Gastroesophageal sphincter (tissue), 4 donors: ENCODE data around the gene NUP160. TPM values are rescaled to one million over a fixed set of nuclear protein-coding genes. Genes with fewer than 3 reads are reported as not detected.

Experiments
- ATAC-seq: fragments of 150-250 bp; one replicate; pipeline ENCODE4 v1.9.1; 2016; ENCODE audit warnings: mild to moderate bottlenecking, moderate library complexity
- H3K27ac ChIP-seq, 4 donors: fragments of 200-600 bp; sonication (generic) in 3 of 4; 1 replicate in 3 of 4; 2 replicates in 1 of 4; pipeline ENCODE4 v1.5.1; 2016 to 2019
- H3K27me3 ChIP-seq: fragments of 200-600 bp; sonication (generic); one replicate; pipeline ENCODE4 v1.5.1; 2019
- H3K36me3 ChIP-seq, 2 donors: fragments of 200-600 bp; sonication (generic); one replicate each; pipeline ENCODE4 v1.5.1; 2019; ENCODE audit warnings: control low read depth in 1 of 2
- H3K4me1 ChIP-seq, 3 donors: fragments of 200-600 bp; sonication (generic); 1 replicate in 2 of 3; 2 replicates in 1 of 3; pipeline ENCODE4 v1.5.1; 2016 to 2019; ENCODE audit warnings: control low read depth in 2 of 3
- H3K4me3 ChIP-seq, 2 donors: fragments of 200-600 bp; sonication (generic); one replicate each; pipeline ENCODE4 v1.5.1; 2019; ENCODE audit warnings: mild to moderate bottlenecking in 1 of 2, moderate library complexity in 1 of 2
- H3K9me3 ChIP-seq, 3 donors: fragments of 200-600 bp; sonication (generic); one replicate each; pipeline ENCODE4 v1.5.1; 2017 to 2019; ENCODE audit warnings: control low read depth in 2 of 3
- CTCF ChIP-seq, 4 experiments: fragments of 200-600 bp in 2 of 4; fragments of 450-650 bp in 2 of 4; sonication (generic) in 1 of 4; IDR thresholded peaks; one replicate each; pipeline ENCODE4 v1.5.1; 2017 to 2019; ENCODE audit warnings: antibody characterized with exemption in 4 of 4, mild to moderate bottlenecking in 2 of 4, moderate library complexity in 2 of 4
- EP300 ChIP-seq: sonication (generic); formaldehyde crosslinking; IDR thresholded peaks from one replicate; pipeline ENCODE4 v1.6.1; 2017; ENCODE audit warnings: antibody characterized with exemption, mild to moderate bottlenecking
- POLR2A ChIP-seq, 2 donors: fragments of 450-650 bp; IDR thresholded peaks; one replicate each; pipeline ENCODE4 v1.6.1; 2017; ENCODE audit warnings: antibody characterized with exemption in 2 of 2, mild to moderate bottlenecking in 2 of 2, moderate library complexity in 1 of 2
- POLR2AphosphoS5 ChIP-seq: sonication (generic); formaldehyde crosslinking; IDR thresholded peaks from one replicate; pipeline ENCODE4 v1.6.1; 2017; ENCODE audit warnings: antibody characterized with exemption
- WGBS, 2 donors: methylation state at CpG; one replicate each; pipeline ENCODE4 v1.1.5; 2018; ENCODE audit warnings: low coverage in 1 of 2; 5-methylcytosine and 5-hydroxymethylcytosine counted together
- total RNA-seq, 4 donors: library from RNA; depleted of rRNA; stranded (reverse); fragments of >200 nt; gene quantifications; one replicate each; pipeline ENCODE4 v1.1.0, GENCODE V29; 2016

Gene NUP160
- total RNA-seq, 4 donors from 2014 or later, result 15.7 to 34.2 (median 22.9) TPM

DNA sequence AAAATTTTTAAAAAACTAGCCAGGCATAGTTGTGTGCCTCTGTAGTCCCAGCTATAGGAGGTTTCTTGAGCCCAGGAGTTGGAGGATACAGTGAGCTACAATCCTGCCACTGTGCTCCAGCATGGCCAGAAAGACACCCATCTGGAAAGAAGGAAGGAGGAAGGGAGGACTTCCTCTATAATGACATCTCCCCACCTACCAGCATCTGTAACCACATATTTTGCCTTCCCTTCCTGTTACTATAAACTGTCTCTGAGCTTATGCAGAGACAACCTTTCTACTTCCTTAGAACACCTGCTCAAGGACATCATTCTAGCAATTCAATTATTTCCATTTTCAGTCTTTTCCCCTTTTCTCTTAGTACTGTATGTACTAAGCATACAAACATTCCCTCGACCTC is 2.2 kb upstream of the NUP160 start:
- Histone ChIP-seq H3K27me3 (no peaks in the 10 kb centered on the region), H3K36me3 (peaks cover 0 to 4% of the 10 kb centered on the region in 2 donors), H3K9me3 (no peaks in the 10 kb centered on the region), H3K4me3 (no peak overlapping the region), H3K27ac (no peak overlapping the region), H3K4me1 (peaks cover 0 to 30% (median 9%) of the 10 kb centered on the region in 3 donors)
- WGBS, 2 donors, result 25% methylated on average over 1 of the region's 1 CpG; no CpG with 5 or more reads in 1 of the 2 donors
- ATAC-seq, result no peak
- TF ChIP-seq CTCF (IDR thresholded peaks at IDR 0.05) (no peak), EP300 (no peak), POLR2AphosphoS5 (no peak), POLR2A (IDR thresholded peaks at IDR 0.05) (no peak)

GRCh38 chr11:47848700-47849155 is 578 bp upstream of the NUP160 start:
- Histone ChIP-seq H3K27ac (peak overlapping the region; percentile 72 to 94 (median 92)), H3K9me3 (no peaks in the 10 kb centered on the region), H3K4me1 (peaks cover 0 to 44% (median 9%) of the 10 kb centered on the region in 3 donors), H3K4me3 (peak overlapping the region; percentile 87 to 91), H3K36me3 (peaks cover 0 to 14% of the 10 kb centered on the region in 2 donors), H3K27me3 (no peaks in the 10 kb centered on the region)
- ATAC-seq, result no peak
- TF ChIP-seq POLR2AphosphoS5 (no peak), EP300 (no peak), POLR2A (IDR thresholded peaks at IDR 0.05) (no peak), CTCF (IDR thresholded peaks at IDR 0.05) (peak in 1 of 4 experiments; percentile 27)
- 4 to 29% methylated on average over 2 to 7 of the region's 14 CpGs for WGBS, 2 donors

DNA sequence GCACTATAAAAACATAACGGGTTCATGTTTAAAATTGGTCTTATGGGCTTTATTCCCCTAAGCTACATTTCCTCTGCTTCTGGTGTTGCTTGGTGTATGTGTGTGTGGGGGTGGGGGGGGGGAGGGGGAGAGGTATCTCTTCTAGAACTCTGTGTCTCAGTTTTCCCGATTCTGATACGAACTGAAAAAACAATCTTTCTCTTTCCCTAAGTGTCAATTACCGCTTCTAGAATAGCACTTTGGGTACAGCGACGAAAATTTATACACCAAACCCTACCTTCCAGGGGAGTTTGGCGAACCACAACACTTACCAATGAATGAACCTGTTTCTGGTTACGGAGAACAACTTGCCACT is 636 bp downstream of the NUP160 start:
- H3K36me3 ChIP-seq, result peaks cover 0 to 26% of the 10 kb centered on the region in 2 donors
- no peaks in the 10 kb centered on the region for H3K9me3 ChIP-seq
- no peak for ATAC-seq
- 0 to 3% methylated on average over 6 to 8 of the region's 8 CpGs for WGBS, 2 donors
- no peaks in the 10 kb centered on the region for H3K27me3 ChIP-seq
- H3K4me3 ChIP-seq, result peak overlapping the region; percentile 87 to 91
- TF ChIP-seq POLR2A (IDR thresholded peaks at IDR 0.05) (no peak), POLR2AphosphoS5 (no peak), EP300 (no peak), CTCF (IDR thresholded peaks at IDR 0.05) (no peak)
- peaks cover 0 to 44% (median 9%) of the 10 kb centered on the region in 3 donors for H3K4me1 ChIP-seq
- H3K27ac ChIP-seq, result peak overlapping the region; percentile 72 to 94 (median 92)

GRCh38 chr11:47846998-47847397 is 1.2 kb downstream of the NUP160 start:
- TF ChIP-seq POLR2A (IDR thresholded peaks at IDR 0.05), result no peak
- no peak for TF ChIP-seq POLR2AphosphoS5
- no peak for TF ChIP-seq CTCF (IDR thresholded peaks at IDR 0.05)
- TF ChIP-seq EP300, result no peak
- H3K27me3 ChIP-seq, result no peaks in the 10 kb centered on the region
- peak overlapping the region in 1 of 2 donors; percentile 87 for H3K4me3 ChIP-seq
- no peak for ATAC-seq
- WGBS, 2 donors, result 56 to 60% methylated on average over 3 to 4 of the region's 4 CpGs
- H3K9me3 ChIP-seq, result no peaks in the 10 kb centered on the region
- peaks cover 0 to 31% of the 10 kb centered on the region in 2 donors for H3K36me3 ChIP-seq
- peak overlapping the region in 1 of 4 donors; percentile 94 for H3K27ac ChIP-seq
- H3K4me1 ChIP-seq, result peaks cover 0 to 44% (median 9%) of the 10 kb centered on the region in 3 donors

DNA sequence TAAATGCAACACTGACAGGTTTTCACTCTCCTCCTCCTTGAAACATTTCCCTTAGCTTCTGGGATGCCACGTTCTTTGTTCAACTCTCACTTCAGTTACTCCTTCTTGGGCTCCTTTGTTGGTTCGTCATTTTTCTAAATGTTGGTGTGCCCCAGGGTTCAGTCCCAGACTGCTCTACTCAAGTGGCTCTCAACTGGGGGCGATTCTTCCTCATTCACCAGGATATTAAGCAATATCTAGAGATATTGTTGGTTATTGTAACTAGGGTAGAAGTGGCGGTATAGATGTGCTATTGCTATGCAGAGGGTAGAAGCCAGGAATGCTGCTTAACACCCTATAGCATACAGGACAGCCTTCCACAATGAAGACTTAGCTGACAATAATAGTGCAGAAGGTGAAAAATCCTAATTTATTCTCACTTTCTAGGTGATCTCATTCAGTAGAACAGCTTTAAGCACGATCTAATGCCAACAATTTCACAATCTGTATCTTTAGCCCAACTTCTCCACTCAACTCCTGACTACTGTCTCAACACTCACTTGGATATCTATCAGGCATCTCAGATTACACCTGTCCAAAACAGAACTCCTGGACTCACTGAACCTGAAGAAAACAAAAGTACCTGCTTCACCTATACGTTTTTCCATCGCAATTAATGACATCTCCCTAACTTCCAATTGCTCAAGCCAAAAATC is 4.6 kb downstream of the NUP160 start:
- Histone ChIP-seq H3K9me3 (no peaks in the 10 kb centered on the region), H3K4me3 (no peak overlapping the region), H3K4me1 (peaks cover 0 to 37% (median 9%) of the 10 kb centered on the region in 3 donors), H3K36me3 (peaks cover 0 to 65% of the 10 kb centered on the region in 2 donors), H3K27ac (no peak overlapping the region), H3K27me3 (no peaks in the 10 kb centered on the region)
- TF ChIP-seq POLR2A (IDR thresholded peaks at IDR 0.05) (no peak), POLR2AphosphoS5 (no peak), EP300 (no peak), CTCF (IDR thresholded peaks at IDR 0.05) (no peak)
- 74 to 80% methylated on average over 5 to 6 of the region's 7 CpGs for WGBS, 2 donors
- no peak for ATAC-seq
